Ishikawa (cell line): ENCODE data around the gene PLCD4.

Experiments used
- CREB1 ChIP-seq: IDR thresholded peaks from 2 replicates; pipeline ENCODE4 v1.6.1; 2012; ENCODE audit warnings: low read depth
- YY1 ChIP-seq: IDR thresholded peaks from 2 replicates; pipeline ENCODE4 v1.6.1; 2012; ENCODE audit warnings: low read depth
- TF ChIP-seq, protein P1 (sequence below): IDR thresholded peaks from 2 replicates; pipeline ENCODE4 v1.6.1; 2012

DNA sequence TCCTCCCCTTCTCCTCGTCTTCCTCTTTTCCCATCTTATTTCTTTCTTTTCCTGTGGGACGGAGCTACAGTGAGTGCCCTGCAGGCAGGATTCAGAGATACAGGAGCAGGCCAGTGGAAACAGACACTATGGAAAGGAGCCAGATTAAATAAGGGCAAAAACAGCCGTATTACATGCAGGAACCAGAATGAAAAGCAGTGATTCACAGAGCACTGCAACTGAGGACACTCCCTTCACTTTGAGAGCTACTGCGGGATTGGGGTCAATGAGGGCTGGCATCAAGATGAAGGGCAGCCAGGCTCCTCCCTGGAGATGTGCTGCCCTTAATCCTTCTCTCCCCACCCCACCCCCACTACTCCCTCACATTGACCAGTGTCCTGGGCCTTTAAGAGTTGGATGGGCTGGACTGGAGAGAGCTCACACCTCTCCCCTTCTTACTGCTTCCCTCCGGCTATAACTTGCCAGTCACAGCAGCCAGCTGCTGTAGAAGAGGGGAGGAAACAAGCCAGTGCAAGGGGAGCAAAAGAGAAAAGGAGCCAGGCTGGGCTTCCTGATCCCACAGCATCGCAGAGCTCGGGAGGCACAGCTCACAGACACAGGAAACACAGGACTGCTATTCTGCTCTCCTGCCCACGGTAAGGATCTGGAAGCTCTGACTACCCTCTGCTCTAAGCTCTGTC, at the start of gene PLCD4:
- TF ChIP-seq, protein P1, sequence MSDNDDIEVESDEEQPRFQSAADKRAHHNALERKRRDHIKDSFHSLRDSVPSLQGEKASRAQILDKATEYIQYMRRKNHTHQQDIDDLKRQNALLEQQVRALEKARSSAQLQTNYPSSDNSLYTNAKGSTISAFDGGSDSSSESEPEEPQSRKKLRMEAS = no peak
- no peak for TF ChIP-seq CREB1
- no peak for TF ChIP-seq YY1
